Measurements from ENCODE around the gene NECTIN2. TPM values are rescaled to one million over a fixed set of nuclear protein-coding genes. Genes with fewer than 3 reads are reported as not detected.
A peak's percentile ranks its signal among the peaks of the same experiment; 100 is the strongest.
"Not testable (repeated sequence)": the region's sequence is repeated elsewhere in the genome, so short reads cannot be mapped to it uniquely, and the experiment has no call there.

Gene NECTIN2
- total RNA-seq, 1 donor from 2014 or later, result 183 TPM

DNA sequence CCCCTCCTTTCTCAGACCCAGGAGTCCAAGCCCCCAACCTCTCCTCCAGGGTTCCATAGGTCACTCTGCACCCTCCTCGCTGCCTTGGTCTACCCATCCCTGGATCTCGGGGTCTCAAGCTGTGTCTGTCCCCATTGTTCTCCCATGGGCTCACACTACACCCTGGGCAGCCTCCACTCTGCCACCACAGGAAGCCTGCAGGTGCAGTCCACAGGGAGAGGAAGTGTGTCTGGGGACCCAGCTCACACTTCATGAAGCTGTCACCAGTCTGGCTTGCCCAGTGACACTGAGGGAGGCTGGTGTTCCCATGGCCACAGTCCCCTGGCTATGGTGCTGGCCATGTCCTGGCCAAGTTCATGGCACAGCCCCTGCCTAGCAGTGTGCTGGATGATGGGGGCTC lies 5.3 kb downstream of the NECTIN2 start:
- DNase-seq (ENCODE audit: low read depth), result no peak

- DNase-seq (ENCODE audit: low read depth), result no peak
Measured at GRCh38 chr19:44855606-44856005, 9.5 kb downstream of the NECTIN2 start.

- no peak for DNase-seq (ENCODE audit: low read depth)
Measured at GRCh38 chr19:44856421-44857083, 10.5 kb downstream of the NECTIN2 start.

GRCh38 chr19:44857837-44858236 lies 11.7 kb downstream of the NECTIN2 start:
- no peak for DNase-seq (ENCODE audit: low read depth)

DNA sequence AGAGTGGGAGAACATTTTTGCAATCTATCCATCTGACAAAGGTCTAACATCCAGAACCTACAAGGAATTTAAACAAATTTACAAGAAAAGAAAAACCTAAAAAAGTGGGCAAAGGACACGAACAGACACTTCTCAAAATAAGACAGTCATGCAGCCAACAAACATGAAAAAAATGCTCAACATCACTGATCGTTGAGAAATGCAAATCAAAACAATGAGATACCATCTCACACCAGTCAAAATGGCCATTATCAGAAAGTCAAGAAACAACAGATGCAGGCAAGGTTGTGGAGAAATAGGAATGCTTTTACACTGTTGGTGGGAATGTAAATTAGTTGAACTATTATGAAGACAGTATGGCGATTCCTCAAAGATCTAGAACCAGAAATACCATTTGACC lies 15.5 kb downstream of the NECTIN2 start:
- not testable (repeated sequence) for DNase-seq (ENCODE audit: low read depth)

DNA sequence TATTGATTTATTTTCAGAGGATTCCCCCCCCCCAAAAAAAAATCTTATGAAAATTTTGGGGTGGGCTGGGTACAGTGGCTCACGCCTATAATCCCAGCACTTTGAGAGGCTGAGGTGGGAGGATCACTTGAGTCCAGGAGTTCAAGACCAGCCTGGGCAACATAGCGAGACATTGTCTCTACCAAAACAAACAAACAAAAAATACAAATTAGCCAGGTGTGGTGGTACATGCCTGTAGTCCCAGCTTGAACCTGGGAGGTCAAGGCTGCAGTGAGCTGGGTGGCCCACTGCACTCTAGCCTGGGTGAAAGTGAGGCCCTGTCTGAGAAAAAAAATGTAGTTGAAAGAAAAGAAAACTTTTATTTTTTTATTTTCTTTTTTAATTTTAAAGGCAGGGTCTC lies 17.9 kb downstream of the NECTIN2 start:
- no peak for DNase-seq (ENCODE audit: low read depth)

DNA sequence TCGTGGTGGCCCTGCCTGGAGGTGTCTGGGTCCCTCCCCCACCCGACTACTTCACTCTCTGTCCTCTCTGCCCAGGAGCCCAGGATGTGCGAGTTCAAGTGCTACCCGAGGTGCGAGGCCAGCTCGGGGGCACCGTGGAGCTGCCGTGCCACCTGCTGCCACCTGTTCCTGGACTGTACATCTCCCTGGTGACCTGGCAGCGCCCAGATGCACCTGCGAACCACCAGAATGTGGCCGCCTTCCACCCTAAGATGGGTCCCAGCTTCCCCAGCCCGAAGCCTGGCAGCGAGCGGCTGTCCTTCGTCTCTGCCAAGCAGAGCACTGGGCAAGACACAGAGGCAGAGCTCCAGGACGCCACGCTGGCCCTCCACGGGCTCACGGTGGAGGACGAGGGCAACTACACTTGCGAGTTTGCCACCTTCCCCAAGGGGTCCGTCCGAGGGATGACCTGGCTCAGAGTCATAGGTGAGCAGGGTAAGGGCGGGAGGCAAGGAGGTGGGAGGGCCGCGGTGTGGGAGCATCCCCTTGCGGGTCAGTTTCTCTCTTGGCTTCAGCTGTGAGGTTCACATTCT lies 19.2 kb downstream of the NECTIN2 start:
- DNase-seq (ENCODE audit: low read depth), result no peak

DNA sequence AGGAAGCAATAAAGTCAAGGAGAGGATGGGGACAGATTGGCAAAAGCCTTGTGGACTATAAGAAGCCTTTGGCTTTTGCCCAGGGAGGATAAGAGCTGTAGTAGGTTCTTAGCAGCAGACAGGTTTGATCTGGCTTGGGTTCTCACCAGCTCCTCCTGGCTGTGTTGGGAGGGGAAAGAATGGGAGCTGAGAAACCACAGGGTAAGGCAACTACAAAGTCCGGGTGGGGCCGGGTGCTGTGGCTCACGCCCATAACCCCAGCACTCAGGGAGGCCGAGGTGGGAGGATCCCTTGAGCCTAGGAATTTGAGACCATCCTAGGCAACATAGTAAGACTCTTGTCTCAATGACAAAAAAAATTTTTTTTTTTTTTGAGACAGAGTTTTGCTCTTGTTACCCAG lies 20.6 kb downstream of the NECTIN2 start:
- DNase-seq (ENCODE audit: low read depth), result no peak

DNA sequence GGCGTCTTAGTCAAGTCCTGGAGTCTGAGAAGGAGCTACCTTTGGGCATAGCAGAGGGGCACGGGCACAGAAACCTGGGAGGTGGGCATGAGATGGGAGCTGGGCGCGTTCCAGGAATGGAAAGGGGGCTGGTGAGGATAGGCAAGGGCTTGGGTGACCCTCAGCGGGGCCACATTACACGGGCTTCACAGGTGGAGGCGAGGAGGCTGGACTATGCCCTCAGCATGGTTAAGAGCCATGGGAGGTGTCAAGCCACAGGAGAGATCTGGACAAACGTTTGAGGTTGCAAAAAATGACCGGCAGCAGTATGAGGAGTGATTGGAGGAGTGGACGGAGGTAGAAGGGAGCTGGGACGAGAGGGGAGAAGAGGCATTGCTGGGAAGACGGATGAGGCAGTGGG lies 21.5 kb downstream of the NECTIN2 start:
- DNase-seq (ENCODE audit: low read depth), result no peak

GRCh38 chr19:44869733-44870470 lies 23.8 kb downstream of the NECTIN2 start:
- DNase-seq (ENCODE audit: low read depth), result no peak

DNA sequence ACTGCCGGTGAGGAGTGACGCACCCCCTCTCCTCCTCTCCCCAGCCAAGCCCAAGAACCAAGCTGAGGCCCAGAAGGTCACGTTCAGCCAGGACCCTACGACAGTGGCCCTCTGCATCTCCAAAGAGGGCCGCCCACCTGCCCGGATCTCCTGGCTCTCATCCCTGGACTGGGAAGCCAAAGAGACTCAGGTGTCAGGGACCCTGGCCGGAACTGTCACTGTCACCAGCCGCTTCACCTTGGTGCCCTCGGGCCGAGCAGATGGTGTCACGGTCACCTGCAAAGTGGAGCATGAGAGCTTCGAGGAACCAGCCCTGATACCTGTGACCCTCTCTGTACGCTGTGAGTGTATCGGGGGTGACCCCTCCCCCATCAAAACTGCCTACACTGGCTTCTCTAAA lies 25.7 kb downstream of the NECTIN2 start:
- DNase-seq (ENCODE audit: low read depth), result no peak

DNA sequence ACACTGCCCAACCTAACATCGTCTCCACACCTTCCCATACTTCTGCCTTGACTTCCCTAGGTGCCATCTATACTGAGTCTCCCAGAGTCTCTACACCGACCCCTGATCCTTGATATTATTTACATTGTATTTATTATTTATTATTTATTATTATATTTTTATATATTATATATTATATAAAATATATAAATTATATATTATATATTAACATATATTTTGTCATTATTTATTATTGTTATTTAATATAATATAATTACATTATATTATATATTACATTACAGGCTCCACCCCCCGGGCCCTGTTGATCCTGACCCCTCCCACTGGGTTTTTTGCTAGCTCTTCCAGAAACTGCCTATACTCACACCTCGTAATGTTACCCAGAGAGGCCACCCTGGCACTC lies 26.6 kb downstream of the NECTIN2 start:
- no peak for DNase-seq (ENCODE audit: low read depth)

GRCh38 chr19:44874317-44874716 lies 28.2 kb downstream of the NECTIN2 start:
- no peak for DNase-seq (ENCODE audit: low read depth)

DNA sequence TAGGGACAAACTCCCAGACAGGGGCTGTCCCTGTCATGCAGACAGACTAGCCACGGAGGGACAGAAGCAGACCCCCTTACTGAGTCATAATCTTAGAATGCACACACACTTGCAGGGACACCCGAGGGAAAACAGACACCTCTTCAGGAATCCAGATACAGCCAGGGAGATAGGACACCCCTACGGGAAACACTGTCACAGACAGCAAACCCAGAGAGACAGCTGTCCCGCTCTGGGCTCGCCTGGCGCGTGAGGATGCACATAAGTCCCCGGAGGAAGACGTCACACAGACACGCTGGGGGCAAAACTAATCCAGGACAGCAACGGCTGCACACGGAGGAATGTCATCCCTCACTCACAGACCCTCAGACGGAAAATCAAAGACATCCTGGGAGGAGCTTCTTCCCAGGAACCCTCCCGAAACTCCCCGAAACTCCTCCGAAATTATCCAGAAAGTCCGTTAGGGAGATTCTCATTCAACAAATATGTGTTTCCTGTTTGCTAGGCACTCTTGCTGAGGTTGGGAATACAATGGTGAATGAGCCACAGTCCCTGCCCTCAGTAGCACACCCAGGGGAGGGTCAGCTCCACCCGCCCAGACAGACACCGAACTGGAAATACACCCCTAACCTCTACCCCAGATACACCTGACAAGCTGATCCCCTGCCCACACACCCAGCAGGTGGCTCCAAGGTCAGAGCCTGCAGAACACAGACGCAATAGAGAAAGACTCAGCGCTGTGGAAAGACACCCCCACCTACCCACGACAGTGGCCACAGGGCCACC lies 29.8 kb downstream of the NECTIN2 start:
- no peak for DNase-seq (ENCODE audit: low read depth)

- DNase-seq (ENCODE audit: low read depth), result no peak
Measured at GRCh38 chr19:44876930-44877535, 30.9 kb downstream of the NECTIN2 start.

DNA sequence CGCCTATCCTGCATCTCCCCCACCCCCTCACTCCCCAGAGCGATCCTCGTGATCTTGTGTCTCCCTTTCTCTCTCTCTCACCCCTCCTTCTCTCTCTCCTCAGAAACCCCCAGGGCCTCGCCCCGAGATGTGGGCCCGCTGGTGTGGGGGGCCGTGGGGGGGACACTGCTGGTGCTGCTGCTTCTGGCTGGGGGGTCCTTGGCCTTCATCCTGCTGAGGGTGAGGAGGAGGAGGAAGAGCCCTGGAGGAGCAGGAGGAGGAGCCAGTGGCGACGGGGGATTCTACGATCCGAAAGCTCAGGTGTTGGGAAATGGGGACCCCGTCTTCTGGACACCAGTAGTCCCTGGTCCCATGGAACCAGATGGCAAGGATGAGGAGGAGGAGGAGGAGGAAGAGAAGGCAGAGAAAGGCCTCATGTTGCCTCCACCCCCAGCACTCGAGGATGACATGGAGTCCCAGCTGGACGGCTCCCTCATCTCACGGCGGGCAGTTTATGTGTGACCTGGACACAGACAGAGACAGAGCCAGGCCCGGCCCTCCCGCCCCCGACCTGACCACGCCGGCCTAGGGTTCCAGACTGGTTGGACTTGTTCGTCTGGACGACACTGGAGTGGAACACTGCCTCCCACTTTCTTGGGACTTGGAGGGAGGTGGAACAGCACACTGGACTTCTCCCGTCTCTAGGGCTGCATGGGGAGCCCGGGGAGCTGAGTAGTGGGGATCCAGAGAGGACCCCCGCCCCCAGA lies 32.2 kb downstream of the NECTIN2 start:
- no peak for DNase-seq (ENCODE audit: low read depth)

DNA sequence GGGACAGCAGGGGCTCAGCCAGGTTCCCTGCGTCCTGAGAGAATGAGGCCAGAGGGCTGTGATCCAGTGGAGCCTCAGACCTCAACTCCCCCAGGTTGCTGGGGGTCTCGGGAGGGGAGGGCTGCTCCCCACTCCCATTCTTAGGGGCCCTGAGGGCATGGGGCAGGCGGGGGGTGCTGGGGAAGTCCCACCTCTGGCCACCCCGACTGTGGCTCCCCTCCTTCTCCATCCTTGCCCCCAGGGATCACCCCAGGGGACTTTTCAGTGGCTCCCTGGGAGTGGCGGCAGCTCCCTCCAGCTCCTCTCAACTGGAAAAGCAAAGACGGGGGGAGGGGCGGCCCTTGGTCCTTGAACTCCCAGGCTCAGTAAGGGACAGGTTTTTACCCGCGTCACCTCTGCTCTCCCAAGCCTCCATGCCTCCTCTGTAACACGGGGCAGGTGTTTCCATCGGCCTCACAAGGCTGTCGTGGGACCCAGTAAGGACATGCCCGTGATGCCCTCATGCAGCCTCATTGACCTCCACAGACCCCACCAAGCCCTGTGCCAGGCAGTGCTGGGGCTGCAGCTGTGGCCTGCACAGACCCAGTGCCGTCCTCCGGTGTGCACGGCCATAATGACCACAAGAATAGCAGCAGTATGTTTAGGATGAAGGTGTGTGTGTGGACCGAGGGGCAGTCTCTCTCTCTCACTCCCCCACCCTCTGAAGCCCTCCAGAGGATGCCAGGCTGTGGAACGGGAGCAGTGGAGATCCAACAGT lies 33.4 kb downstream of the NECTIN2 start:
- no peak for DNase-seq (ENCODE audit: low read depth)

DNA sequence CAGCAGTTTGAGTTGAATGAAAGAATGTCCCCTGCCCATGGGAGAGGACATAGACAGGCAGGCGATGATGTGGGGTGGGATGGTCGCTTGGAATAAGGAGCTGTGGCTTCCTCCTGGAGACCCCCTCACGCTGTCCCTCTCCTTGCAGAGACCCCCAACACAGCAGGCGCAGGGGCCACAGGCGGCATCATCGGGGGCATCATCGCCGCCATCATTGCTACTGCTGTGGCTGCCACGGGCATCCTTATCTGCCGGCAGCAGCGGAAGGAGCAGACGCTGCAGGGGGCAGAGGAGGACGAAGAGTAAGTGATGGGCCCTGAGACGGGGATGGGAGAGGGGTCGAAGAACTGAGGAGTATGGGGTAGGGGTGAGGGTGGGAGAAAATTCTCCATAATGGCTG lies 36.0 kb downstream of the NECTIN2 start:
- no peak for DNase-seq (ENCODE audit: low read depth)

- DNase-seq (ENCODE audit: low read depth), result not testable (repeated sequence)
Measured at GRCh38 chr19:44882619-44883397, 36.7 kb downstream of the NECTIN2 start.

DNA sequence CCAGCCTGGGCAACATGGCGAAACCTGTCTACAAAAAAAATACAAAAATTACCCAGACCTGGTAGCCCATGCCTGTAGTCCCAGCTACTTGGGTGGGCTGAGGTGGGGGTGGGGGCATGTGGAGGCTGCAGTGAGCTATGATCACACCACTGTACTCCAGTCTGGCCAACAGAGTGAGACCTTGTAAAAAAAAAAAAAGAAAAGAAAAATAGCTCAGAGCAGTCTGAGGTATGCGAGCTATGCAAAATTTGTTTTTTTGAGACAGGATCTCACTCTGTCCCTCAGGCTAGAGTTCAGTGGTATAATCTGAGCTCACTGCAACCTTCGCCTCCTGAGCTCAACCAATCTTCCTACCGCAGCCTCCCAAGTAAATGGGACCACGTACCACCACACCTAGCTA lies 37.8 kb downstream of the NECTIN2 start:
- peak; percentile 9 for DNase-seq (ENCODE audit: low read depth)

Data from renal cortical epithelial cell (primary cell).